ENCODE results near the gene NUP133.

Gene NUP133

DNA sequence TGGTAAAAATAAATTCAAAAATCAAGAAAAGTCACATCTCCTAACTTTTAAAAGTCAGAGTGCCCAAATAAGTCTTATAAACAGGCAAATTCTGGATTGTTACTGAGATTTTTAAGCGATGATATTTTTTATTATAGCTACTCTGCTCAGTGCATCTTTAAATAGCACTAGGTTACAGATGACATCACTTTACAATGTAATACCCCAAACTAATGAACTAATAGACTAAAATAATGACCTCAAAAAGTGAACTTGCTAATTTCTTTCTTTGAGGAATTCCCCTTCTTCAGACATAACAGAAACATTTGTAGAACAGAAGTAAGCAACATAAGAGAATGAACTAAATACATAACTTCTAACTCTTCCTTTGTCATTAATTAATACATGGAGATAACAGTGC lies 41.3 kb downstream of the NUP133 start:
- Histone ChIP-seq H3K27ac (no peak overlapping the region), H3K4me3 (no peak overlapping the region)
- no peak for DNase-seq (ENCODE audit: low spot score)
- TF ChIP-seq, protein P1, sequence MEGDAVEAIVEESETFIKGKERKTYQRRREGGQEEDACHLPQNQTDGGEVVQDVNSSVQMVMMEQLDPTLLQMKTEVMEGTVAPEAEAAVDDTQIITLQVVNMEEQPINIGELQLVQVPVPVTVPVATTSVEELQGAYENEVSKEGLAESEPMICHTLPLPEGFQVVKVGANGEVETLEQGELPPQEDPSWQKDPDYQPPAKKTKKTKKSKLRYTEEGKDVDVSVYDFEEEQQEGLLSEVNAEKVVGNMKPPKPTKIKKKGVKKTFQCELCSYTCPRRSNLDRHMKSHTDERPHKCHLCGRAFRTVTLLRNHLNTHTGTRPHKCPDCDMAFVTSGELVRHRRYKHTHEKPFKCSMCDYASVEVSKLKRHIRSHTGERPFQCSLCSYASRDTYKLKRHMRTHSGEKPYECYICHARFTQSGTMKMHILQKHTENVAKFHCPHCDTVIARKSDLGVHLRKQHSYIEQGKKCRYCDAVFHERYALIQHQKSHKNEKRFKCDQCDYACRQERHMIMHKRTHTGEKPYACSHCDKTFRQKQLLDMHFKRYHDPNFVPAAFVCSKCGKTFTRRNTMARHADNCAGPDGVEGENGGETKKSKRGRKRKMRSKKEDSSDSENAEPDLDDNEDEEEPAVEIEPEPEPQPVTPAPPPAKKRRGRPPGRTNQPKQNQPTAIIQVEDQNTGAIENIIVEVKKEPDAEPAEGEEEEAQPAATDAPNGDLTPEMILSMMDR (IDR thresholded peaks at IDR 0.05): no peak

DNA sequence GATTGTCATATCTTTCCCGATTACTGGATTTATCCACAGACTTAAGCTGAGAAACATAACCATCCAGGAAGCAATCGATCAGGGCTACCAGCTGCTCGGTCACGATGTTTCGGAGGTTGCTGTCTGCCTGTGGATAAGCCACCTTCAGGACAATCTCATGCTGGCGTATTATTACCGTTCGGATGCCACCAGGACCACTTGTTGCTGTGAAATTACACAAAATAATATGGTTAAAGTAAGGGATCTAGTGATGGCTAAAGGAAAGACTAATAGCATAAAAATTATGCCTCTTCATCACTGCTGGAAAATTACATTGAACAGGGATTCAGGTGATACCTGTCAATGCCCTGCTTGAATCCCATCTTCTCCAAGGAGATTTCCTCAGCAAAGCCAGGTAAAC lies 43.5 kb downstream of the NUP133 start:
- no peak overlapping the region for H3K27ac ChIP-seq
- no peak for DNase-seq (ENCODE audit: low spot score)
- TF ChIP-seq, protein P1 (IDR thresholded peaks at IDR 0.05): no peak
- H3K4me3 ChIP-seq: no peak overlapping the region

DNA sequence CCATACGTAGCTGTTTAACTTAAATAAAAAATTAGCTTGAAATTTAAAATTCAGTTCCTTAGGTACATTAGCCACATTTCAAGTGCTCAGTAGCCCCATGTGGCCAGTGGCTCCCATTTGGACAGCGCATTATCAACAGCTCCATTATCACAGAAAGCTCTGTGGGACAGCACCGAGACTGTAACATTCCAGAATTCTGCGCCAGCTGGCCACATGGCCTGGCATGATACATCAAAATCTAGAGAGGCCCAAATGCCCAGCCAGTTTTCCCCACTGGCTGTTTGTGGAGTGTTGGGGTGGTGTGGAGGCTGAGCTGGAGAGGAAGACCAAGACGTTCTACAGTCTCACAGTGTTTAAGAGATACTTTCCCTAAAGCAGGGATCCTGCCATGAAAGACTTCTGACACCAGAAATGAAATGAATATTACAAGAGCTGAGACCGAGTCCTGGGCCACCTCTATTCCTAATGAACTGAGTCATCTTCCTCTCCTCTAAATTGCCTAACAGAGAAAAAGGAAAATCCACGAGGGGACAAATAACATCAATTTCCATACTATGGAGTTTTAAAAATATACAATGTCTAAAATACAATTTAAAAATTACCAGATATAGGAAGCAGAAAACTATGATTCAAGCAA lies 47.0 kb downstream of the NUP133 start:
- TF ChIP-seq, protein P1 (IDR thresholded peaks at IDR 0.05): no peak
- DNase-seq (ENCODE audit: low spot score): no peak
- Histone ChIP-seq H3K4me3 (no peak overlapping the region), H3K27ac (no peak overlapping the region)

DNA sequence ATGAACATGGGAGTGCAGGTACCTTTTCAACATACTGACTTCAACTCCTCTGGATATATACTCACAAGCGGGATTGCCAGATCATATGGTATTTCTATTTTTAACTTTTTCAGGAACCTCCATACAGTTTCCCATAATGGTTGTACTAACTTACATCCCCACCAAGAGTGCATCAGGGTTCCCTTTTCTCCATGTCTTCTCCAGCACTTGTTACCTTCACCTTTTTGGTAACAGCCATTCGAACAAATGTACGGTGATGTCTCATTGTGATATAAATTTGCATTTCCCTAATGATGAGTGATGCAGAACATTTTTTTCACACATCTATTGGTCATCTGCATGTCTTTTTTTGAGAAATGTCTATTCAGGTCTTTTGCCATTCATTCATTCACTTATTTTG lies 48.3 kb downstream of the NUP133 start:
- Histone ChIP-seq H3K4me3 (no peak overlapping the region), H3K27ac (no peak overlapping the region)
- TF ChIP-seq, protein P1 (IDR thresholded peaks at IDR 0.05): no peak
- no peak for DNase-seq (ENCODE audit: low spot score)

DNA sequence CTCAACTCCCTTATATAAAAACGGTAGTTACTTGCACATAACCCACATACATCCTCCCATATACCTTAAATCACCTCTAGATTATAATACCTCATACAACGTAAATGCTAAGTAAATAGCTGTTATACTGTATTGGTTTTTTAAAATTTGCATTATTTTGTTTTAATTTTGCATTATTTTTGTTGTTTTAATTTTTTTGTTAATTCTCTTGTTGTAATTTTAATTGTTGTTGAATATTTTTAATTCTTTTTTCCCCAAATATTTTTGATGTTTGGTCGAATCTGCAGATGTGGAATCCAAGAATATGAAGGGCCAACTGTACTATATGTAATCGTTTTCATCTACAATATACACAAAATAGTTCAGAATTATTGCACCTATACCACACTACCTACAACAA lies 50.7 kb downstream of the NUP133 start:
- TF ChIP-seq, protein P1 (IDR thresholded peaks at IDR 0.05): no peak
- no peak overlapping the region for H3K4me3 ChIP-seq
- no peak overlapping the region for H3K27ac ChIP-seq
- no peak for DNase-seq (ENCODE audit: low spot score)

DNA sequence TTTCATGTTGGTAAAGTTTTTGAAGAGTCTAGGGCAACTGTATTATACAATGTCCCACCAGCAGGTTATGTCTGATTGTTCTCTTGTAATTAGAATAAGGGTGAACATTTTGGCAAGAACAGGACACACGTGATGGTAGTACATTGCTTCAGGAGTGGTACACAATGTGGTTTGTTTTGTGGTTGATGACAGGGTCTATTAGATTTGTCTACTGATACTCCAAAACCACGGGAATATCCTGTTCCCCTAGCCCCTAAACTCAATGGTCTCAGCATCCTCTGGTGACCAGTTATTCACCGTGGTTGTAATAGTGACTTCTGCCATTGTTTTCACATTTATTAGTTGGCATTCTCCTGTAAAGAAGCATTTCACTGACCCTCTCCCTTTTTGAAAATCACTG lies 52.1 kb downstream of the NUP133 start:
- no peak overlapping the region for H3K27ac ChIP-seq
- DNase-seq (ENCODE audit: low spot score): no peak
- no peak overlapping the region for H3K4me3 ChIP-seq
- TF ChIP-seq, protein P1 (IDR thresholded peaks at IDR 0.05): no peak

DNA sequence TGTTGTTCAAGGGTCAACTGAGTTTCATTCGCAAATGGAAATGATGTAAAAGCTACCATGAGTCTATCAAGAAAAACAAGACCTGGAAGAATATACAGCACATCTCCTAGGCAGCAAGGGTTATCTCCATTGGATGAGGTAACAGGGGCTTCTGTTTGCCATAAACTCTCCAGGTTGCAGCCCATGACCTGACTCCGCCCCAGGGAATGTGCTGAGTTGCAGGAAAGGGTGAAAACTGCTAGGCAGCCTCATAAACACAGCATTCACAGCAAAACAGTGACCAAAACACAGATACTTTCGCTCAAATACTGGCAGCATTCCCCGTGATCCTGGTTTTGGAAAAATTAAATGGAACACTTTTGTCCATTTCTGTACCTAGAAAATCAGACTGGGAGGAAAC lies 54.1 kb downstream of the NUP133 start:
- Histone ChIP-seq H3K27ac (no peak overlapping the region), H3K4me3 (no peak overlapping the region)
- no peak for DNase-seq (ENCODE audit: low spot score)
- TF ChIP-seq, protein P1 (IDR thresholded peaks at IDR 0.05): no peak
